Measurements from ENCODE around the gene CADM4.
"Not testable (repeated sequence)": the region's sequence is repeated elsewhere in the genome, so short reads cannot be mapped to it uniquely, and the experiment has no call there.

CADM4 gene

GRCh38 chr19:43605875-43606568 lies 33.6 kb downstream of the CADM4 start:
- DNase-seq, result no peak

- not testable (repeated sequence) for DNase-seq
Measured at GRCh38 chr19:43600326-43600725, 39.3 kb downstream of the CADM4 start.

GRCh38 chr19:43599635-43600295 lies 39.9 kb downstream of the CADM4 start:
- no peak for DNase-seq

DNA sequence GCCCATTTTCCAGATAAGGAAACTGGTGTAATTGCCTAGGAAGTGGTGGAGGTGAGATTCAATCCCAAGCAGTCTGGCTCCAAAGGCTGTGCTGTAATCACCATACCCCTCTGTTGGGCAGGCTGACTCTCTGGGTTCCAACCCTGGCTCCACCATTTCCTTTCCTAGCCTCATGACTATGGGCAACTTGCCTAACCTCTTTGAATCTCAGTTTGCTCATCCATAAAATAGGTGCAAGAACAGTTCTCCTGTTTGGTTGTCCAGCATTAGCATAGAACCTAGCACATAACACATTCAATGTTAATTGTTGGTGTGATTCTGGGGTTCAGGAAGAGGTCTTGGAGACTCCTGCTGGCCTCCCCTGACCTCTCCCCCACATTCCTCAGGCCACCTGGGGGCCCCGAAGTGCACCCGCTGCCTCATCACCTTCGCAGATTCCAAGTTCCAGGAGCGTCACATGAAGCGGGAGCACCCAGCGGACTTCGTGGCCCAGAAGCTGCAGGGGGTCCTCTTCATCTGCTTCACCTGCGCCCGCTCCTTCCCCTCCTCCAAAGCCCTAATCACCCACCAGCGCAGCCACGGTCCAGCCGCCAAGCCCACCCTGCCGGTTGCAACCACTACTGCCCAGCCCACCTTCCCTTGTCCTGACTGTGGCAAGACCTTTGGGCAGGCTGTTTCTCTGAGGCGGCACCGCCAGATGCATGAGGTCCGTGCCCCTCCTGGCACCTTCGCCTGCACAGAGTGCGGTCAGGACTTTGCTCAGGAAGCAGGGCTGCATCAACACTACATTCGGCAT lies 41.0 kb downstream of the CADM4 start:
- DNase-seq, result no peak

DNA sequence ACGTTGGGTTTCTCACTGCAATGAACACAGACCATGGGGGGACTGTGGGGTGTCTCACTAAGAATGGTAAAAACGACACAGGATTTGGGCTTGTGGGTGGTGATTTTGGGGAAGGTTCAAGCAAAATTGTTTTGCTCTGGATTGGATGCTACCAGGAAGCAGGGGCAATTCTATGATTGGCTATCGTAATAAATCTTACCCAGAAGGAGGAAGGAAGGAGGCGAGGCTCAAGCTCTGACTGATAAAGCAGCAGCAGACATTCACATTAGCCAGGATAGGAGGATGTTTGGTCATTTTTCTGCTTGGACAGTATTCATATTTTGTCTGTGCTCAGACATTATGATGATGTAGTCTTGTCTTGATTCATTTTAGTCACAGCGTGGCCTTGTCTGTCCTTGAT lies 41.8 kb downstream of the CADM4 start:
- DNase-seq, result no peak

DNA sequence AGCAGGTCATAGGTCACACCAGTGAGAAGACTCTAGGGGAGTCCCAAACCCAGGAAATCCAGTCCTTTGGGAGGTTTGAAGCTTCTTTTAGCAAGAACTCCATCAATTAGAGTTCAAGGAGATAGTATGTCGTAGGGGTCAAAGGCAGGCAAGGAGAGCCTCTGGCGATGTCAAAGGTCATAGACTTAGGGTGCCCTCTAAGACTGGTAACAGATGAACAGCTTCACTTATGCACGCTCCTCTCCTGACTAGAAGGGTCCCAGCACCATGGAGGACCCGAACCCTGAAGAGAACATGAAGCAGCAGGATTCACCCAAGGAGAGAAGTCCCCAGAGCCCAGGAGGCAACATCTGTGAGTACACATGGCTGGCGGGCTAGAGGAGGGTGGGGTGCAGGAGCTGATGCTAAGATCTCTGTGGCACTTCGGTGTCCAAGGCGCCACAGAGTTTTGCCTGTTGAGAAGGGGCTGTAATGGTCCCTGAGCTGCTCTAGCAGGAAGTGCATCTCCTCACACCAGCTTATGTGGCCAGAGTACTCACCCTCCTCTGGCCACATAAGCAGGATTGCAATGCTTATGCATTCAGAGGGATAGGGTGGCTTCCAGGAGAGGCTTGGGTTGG lies 42.7 kb downstream of the CADM4 start:
- DNase-seq, result no peak

DNA sequence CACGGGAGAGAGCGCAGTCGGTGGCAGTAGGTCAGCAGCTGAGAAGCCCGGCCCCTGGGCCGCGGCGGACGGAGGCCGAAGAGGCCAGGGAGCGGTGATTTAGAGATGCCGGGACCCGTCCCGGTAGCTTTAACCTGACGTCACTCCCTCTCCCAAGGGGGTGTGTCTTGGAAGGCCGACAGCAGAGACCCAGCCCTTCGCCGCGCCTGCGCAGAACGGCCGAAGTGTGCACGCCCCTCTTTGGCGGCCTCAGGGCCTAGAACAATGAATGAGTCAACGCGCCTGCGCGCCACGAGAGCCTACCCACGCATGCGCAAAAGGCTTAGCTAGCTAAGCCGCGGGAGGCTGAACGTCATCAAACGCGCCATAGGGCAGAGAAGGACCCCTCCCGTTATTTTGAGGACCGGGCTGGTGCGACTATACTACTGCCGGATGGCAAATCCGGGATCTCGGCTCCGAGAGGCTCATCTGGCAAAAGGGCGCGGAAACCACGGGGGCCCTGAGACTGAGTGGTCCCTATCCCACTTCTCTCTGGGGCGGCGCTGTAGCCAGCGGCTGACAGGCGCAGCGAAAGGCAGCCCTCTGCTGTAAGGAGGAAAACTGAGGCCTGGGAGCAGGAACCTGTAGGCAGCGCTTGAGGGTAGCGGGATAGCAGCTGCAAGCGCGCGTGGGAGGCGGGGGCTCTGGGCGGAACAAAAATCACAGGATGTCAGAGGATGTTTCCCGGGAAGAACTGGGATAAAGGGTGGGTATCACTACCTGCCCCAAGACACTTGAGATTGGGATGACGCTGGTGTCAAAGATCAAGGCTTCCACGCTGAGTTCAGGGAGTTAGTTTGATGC lies 43.4 kb downstream of the CADM4 start, which contains the start of the genes IRGQ and ZNF576:
TSS of gene IRGQ (minus strand) at position 136 of the 843 bp plus-strand sequence. CDS start 796 bp downstream, outside the sequence.
TSS of gene ZNF576 (plus strand) at position 597 of the 843 bp plus-strand sequence. CDS start 514 bp downstream, outside the sequence.
- DNase-seq, result peak; percentile 100

- DNase-seq, result peak; percentile 43
Measured at GRCh38 chr19:43595605-43595998, 44.0 kb downstream of the CADM4 start.

DNA sequence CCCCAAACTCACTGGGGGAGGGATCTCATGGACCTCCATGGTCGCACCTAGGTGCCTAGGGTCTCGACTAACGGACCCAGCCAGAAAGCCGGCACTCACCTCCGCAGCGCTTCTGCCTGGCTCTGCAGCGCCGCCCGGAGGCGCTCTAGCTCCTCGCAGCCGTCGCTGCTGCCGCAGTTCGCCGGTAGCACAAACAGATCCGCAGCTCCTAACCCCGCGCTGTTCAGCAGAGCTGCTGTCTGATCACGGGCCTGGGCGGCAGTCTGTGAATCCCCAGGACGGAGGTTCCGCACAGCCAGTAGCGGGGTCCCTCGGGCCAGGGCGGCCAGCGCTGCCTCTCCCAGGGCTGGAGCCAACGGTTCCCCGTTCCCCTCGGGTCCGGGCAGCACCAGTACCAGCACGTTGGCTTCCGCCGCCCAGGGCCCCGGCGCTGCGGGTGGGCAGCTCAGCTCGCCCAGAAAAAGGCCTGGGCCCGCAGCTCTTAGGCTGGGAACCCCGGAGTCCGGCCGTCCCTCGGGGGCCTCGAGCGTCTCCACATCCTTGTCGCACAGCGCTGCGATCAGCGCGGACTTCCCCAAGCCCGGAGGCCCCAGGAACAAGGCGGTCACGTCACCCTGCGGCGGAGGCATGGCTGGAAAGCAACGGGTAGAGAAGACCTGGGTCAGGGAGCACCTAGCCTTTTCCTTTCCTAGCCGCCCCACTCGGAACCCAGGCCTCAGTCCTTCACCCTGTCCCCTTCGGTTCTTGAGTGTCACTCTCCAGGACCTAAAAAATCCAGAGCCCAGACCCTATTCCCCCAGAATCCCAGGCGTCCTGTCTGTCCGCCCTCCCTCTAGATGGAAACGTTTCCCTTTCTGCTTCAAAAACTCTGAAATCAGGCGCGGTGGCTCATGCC lies 44.7 kb downstream of the CADM4 start:
- DNase-seq, result peak; percentile 74

DNA sequence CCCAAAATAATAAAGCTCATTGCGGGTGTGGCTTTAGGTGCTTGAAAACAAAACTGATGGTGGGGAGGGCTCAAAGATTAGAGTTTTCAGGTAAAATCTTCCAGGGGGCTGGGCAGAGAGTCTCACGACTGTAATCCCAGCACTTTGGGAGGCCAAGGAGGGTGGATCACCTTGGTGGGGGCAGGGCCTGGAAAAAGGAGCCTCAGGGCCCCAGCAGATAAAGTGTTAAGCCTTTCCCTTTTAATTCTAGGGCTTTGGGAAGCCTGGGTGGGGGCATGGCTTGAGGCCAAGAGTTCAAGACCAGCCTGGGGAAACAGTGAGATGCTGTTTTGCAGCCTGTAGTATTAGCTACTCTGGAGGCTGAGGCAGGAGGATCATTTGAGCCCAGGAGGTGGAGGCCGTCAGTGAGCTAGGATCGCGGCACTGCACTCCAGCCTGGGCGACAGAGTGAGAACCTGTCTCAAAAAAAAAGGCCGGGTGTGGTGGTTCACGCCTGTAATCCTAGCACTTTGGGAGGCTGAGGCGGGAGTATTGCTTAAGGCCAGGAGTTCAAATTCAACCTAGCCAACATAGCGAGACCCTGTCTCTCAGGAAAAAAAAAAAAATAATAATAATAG lies 45.5 kb downstream of the CADM4 start:
- no peak for DNase-seq

DNA sequence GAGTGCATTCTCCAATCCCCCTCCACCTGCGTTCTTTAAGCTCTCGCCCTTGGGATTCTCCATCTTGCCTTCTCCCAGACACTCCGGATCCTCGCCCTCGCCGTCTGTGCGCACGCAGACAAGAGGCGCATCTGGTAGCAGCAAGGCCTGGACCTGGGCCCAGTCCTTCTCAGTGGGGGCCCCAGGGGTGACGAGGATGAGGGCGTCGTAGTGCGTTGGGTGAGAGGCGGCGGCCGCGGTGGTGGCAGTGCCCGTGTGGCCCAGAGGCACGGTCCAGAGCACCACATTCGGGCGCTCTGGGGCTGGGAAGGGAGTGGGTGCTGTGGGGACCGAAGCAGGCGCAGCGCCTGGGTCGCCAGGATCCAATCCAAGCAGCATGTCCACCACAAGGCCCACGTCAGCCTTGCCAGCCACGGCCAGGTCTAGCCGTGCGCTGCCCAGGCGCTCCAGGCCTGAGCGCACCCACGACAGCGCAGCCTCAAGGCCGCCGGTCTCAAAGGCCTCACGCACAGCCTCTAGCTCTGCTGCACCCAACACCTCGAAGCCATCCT lies 46.8 kb downstream of the CADM4 start:
- DNase-seq, result no peak

- DNase-seq, result no peak
Measured at GRCh38 chr19:43591904-43592772, 47.5 kb downstream of the CADM4 start.

GRCh38 chr19:43589678-43590077 lies 50.0 kb downstream of the CADM4 start:
- DNase-seq, result no peak

DNA sequence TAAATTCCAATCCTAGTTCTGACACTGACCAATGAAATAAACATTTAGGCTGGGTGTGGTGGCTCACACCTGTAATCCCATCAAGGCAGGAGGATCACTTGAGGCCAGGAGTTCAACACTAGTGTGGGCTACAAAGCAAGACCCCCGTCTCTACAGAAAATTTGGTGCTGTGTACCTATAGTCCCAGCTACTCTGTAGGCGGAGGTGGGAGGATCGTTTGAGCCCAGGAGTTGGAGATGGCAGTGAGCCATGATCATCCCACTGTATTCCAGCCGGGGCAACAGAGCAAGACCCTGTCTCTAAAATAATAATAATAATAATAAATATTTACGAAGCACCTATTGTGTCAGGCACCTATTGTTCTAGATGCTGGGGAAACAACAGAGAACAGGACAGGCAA lies 50.4 kb downstream of the CADM4 start:
- DNase-seq, result no peak

- not testable (repeated sequence) for DNase-seq
Measured at GRCh38 chr19:43587029-43587428, 52.6 kb downstream of the CADM4 start.

GRCh38 chr19:43586346-43586745 lies 53.3 kb downstream of the CADM4 start:
- DNase-seq, result no peak

GRCh38 chr19:43584484-43584883 lies 55.2 kb downstream of the CADM4 start:
- DNase-seq, result no peak

- DNase-seq, result no peak
Measured at GRCh38 chr19:43582495-43582894, 57.2 kb downstream of the CADM4 start.

GRCh38 chr19:43581467-43581866 lies 58.2 kb downstream of the CADM4 start:
- no peak for DNase-seq
